Measurements from ENCODE around the gene NRG2. TPM values are rescaled to one million over a fixed set of nuclear protein-coding genes. Genes with fewer than 3 reads are reported as not detected.

NRG2 gene
- polyA plus RNA-seq, 1 of the 3 experiments (the other 2 are of a cell fraction): 3.7 TPM

- TF ChIP-seq, protein P1, sequence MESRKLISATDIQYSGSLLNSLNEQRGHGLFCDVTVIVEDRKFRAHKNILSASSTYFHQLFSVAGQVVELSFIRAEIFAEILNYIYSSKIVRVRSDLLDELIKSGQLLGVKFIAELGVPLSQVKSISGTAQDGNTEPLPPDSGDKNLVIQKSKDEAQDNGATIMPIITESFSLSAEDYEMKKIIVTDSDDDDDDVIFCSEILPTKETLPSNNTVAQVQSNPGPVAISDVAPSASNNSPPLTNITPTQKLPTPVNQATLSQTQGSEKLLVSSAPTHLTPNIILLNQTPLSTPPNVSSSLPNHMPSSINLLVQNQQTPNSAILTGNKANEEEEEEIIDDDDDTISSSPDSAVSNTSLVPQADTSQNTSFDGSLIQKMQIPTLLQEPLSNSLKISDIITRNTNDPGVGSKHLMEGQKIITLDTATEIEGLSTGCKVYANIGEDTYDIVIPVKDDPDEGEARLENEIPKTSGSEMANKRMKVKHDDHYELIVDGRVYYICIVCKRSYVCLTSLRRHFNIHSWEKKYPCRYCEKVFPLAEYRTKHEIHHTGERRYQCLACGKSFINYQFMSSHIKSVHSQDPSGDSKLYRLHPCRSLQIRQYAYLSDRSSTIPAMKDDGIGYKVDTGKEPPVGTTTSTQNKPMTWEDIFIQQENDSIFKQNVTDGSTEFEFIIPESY (IDR thresholded peaks at IDR 0.05; ENCODE audit: borderline replicate concordance, low read depth): no peak
- TF ChIP-seq FOXJ3 (CRISPR knock-in tag; IDR thresholded peaks at IDR 0.05): no peak
- TF ChIP-seq RAD21 (IDR thresholded peaks at IDR 0.05; ENCODE audit: low read length): no peak
- TF ChIP-seq RFX5 (IDR thresholded peaks at IDR 0.05; ENCODE audit: low read length): no peak
Observed at GRCh38 chr5:140003519-140003918, 39.6 kb downstream of the NRG2 start (continued).

- H3K27me3 ChIP-seq (ENCODE audit: insufficient read depth): no peaks in the 10 kb centered on the region
- H4K20me1 ChIP-seq (ENCODE audit: insufficient read depth): no peaks in the 10 kb centered on the region
- no peaks in the 10 kb centered on the region for H3K9me2 ChIP-seq
- ChIA-PET POLR2A (no interaction called here), CTCF (interaction anchor here (0.9 to 3.3 kb wide), 4 partner anchors 32 to 144 kb away, joined by 3 to 19 read pairs (median 5); partner anchors contain the start of gene NRG2)
- 84% methylated on average over 10 of the region's 10 CpGs for WGBS (ENCODE audit: low lambda C conversion rate)
- H3K27ac ChIP-seq (ENCODE audit: low read depth in 2 of 2, low read length in 1 of 2): no peak overlapping the region
- no peak overlapping the region for H2AFZ ChIP-seq (ENCODE audit: low read depth)
- H3K9ac ChIP-seq: no peak overlapping the region
- H3K36me3 ChIP-seq (replicated peaks in 1 of 2; ENCODE audit: control insufficient read depth in 1 of 2, insufficient read depth in 2 of 2, low read length in 1 of 2): no peaks in the 10 kb centered on the region
- H3F3A ChIP-seq (replicated peaks; ENCODE audit: insufficient read depth): no peaks in the 10 kb centered on the region
- no peaks in the 10 kb centered on the region for H3K79me2 ChIP-seq (ENCODE audit: insufficient read depth)
- H3K4me2 ChIP-seq: no peak overlapping the region
- no peaks in the 10 kb centered on the region for H3K9me3 ChIP-seq
- no peak overlapping the region for H3K4me3 ChIP-seq (ENCODE audit: low read depth in 2 of 2, low read length in 1 of 2)
- peaks cover 0 to 4% of the 10 kb centered on the region in 2 experiments; a peak in 1 of 4 replicates for H3K4me1 ChIP-seq (ENCODE audit: control insufficient read depth in 1 of 2, insufficient read depth in 2 of 2, low read depth in 1 of 2, low read length in 1 of 2)
- no peak for DNase-seq
- TF ChIP-seq MXI1 (IDR thresholded peaks at IDR 0.05; ENCODE audit: low read depth, low read length) (no peak), TCF12 (IDR thresholded peaks at IDR 0.05) (no peak), NFIC (IDR thresholded peaks at IDR 0.05; ENCODE audit: borderline replicate concordance) (no peak), IRF3 (IDR thresholded peaks at IDR 0.05; ENCODE audit: low read depth, low read length) (no peak), FOXJ3 (CRISPR knock-in tag; IDR thresholded peaks at IDR 0.05) (no peak), EP300 (IDR thresholded peaks at IDR 0.05; ENCODE audit: borderline replicate concordance in 1 of 2, low read depth in 1 of 2, low read length in 1 of 2) (no peak), USF1 (IDR thresholded peaks at IDR 0.05; ENCODE audit: borderline replicate concordance, low read depth) (no peak), MAX (IDR thresholded peaks at IDR 0.05; ENCODE audit: low read depth) (no peak), NRF1 (IDR thresholded peaks at IDR 0.05; ENCODE audit: low read depth, low read length) (no peak), TEAD4 (IDR thresholded peaks at IDR 0.05; ENCODE audit: borderline replicate concordance, insufficient read depth) (no peak), MEF2A (IDR thresholded peaks at IDR 0.05; ENCODE audit: borderline replicate concordance, low read depth) (no peak), RFX5 (IDR thresholded peaks at IDR 0.05; ENCODE audit: low read length) (no peak), GABPA (IDR thresholded peaks at IDR 0.05; ENCODE audit: low read depth) (no peak)
- TF ChIP-seq, protein P1 (IDR thresholded peaks at IDR 0.05; ENCODE audit: borderline replicate concordance, low read depth): no peak
- TF ChIP-seq, protein P2, sequence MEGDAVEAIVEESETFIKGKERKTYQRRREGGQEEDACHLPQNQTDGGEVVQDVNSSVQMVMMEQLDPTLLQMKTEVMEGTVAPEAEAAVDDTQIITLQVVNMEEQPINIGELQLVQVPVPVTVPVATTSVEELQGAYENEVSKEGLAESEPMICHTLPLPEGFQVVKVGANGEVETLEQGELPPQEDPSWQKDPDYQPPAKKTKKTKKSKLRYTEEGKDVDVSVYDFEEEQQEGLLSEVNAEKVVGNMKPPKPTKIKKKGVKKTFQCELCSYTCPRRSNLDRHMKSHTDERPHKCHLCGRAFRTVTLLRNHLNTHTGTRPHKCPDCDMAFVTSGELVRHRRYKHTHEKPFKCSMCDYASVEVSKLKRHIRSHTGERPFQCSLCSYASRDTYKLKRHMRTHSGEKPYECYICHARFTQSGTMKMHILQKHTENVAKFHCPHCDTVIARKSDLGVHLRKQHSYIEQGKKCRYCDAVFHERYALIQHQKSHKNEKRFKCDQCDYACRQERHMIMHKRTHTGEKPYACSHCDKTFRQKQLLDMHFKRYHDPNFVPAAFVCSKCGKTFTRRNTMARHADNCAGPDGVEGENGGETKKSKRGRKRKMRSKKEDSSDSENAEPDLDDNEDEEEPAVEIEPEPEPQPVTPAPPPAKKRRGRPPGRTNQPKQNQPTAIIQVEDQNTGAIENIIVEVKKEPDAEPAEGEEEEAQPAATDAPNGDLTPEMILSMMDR (IDR thresholded peaks at IDR 0.05): no peak
- TF ChIP-seq, protein P3, sequence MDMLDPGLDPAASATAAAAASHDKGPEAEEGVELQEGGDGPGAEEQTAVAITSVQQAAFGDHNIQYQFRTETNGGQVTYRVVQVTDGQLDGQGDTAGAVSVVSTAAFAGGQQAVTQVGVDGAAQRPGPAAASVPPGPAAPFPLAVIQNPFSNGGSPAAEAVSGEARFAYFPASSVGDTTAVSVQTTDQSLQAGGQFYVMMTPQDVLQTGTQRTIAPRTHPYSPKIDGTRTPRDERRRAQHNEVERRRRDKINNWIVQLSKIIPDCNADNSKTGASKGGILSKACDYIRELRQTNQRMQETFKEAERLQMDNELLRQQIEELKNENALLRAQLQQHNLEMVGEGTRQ (IDR thresholded peaks at IDR 0.05; ENCODE audit: borderline replicate concordance, low read depth, low read length): no peak
- TF ChIP-seq, protein P4, sequence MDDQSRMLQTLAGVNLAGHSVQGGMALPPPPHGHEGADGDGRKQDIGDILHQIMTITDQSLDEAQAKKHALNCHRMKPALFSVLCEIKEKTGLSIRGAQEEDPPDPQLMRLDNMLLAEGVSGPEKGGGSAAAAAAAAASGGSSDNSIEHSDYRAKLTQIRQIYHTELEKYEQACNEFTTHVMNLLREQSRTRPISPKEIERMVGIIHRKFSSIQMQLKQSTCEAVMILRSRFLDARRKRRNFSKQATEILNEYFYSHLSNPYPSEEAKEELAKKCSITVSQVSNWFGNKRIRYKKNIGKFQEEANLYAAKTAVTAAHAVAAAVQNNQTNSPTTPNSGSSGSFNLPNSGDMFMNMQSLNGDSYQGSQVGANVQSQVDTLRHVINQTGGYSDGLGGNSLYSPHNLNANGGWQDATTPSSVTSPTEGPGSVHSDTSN (IDR thresholded peaks at IDR 0.05): no peak
Observed at GRCh38 chr5:140000332-140000731, 42.8 kb downstream of the NRG2 start.
